GM12892 (cell line): ENCODE measurements around the gene TNC.

Experiments
- POLR2A ChIP-seq: IDR thresholded peaks from 2 replicates; pipeline ENCODE4 v1.6.1; 2011; ENCODE audit warnings: low read depth, low read length, control low read depth
- POLR2AphosphoS5 ChIP-seq: IDR thresholded peaks from 2 replicates; pipeline ENCODE4 v1.6.1; 2011; ENCODE audit warnings: low read depth, low read length, control low read depth
- TAF1 ChIP-seq: IDR thresholded peaks from 2 replicates; pipeline ENCODE4 v1.6.1; 2011; ENCODE audit warnings: low read depth, mild to moderate bottlenecking, control low read depth, low read length, borderline replicate concordance

GRCh38 chr9:115088860-115089259, 29.1 kb downstream of the TNC start:
- TF ChIP-seq POLR2AphosphoS5 = no peak
- no peak for TF ChIP-seq POLR2A
- TF ChIP-seq TAF1 = no peak
